ENCODE data around the gene MCC. TPM values are rescaled to one million over a fixed set of nuclear protein-coding genes. Genes with fewer than 3 reads are reported as not detected.

The MCC gene
- total RNA-seq, 1 experiment from 2014 or later = 23.5 TPM

DNA sequence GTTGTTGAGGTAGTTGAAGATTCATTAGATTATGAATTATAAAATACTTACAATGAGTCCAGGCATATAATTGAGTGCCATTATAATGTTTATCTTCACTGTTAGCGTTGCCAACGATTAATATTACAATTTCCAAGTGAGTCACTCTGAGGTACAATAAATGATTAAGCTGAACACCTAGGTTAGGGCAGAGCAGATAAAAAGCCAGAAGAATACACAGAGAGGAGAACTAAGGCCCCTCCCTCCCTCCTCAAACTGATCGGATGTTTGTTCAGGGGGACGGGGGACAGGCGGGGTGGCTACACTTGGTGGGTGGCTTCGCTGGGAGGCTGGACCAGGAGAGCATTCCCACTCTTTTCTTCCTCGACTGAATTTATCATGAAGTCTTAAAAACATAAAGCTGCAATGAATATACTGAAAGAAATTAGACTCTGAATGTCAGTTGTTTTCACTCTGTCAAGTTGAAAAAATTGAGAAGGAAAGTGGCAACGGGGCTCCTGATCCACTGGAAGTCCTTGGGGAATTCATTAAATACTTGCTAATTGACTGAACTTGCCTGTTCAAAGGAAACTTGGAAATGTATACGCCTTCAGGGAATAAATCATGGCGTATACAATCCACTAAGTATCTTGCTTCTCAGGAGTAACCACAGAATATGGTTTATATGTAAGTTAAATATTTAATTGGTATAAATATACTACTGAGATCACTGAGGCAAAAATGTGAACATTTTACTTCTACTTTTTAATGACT is 251.5 kb downstream of the MCC start:
- H3K27ac Mint-ChIP-seq = peak overlapping the region; percentile 74; the same call in 1 of the 2 replicates
- H3K36me3 Mint-ChIP-seq = no peaks in the 10 kb centered on the region
- DNase-seq (ENCODE audit: low spot score) = no peak
- ATAC-seq = peak; percentile 60
- H3K9me3 Mint-ChIP-seq = no peaks in the 10 kb centered on the region
- ChIA-PET CTCF (no interaction called here), POLR2A (no interaction called here)
- TF ChIP-seq ZBTB21 (CRISPR knock-in tag; IDR thresholded peaks at IDR 0.05; ENCODE audit: borderline replicate concordance) = no peak
- TF ChIP-seq, protein P1, sequence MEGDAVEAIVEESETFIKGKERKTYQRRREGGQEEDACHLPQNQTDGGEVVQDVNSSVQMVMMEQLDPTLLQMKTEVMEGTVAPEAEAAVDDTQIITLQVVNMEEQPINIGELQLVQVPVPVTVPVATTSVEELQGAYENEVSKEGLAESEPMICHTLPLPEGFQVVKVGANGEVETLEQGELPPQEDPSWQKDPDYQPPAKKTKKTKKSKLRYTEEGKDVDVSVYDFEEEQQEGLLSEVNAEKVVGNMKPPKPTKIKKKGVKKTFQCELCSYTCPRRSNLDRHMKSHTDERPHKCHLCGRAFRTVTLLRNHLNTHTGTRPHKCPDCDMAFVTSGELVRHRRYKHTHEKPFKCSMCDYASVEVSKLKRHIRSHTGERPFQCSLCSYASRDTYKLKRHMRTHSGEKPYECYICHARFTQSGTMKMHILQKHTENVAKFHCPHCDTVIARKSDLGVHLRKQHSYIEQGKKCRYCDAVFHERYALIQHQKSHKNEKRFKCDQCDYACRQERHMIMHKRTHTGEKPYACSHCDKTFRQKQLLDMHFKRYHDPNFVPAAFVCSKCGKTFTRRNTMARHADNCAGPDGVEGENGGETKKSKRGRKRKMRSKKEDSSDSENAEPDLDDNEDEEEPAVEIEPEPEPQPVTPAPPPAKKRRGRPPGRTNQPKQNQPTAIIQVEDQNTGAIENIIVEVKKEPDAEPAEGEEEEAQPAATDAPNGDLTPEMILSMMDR (IDR thresholded peaks at IDR 0.05) = no peak
- no peak for TF ChIP-seq NFYB (CRISPR knock-in tag; conservative IDR thresholded peaks at IDR 0.05; ENCODE audit: low read depth)
- TF ChIP-seq, protein P2, sequence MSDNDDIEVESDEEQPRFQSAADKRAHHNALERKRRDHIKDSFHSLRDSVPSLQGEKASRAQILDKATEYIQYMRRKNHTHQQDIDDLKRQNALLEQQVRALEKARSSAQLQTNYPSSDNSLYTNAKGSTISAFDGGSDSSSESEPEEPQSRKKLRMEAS (CRISPR knock-in tag; IDR thresholded peaks at IDR 0.05) = no peak
- TF ChIP-seq SMAD4 (CRISPR knock-in tag; IDR thresholded peaks at IDR 0.05) = no peak
- TF ChIP-seq, protein P3, sequence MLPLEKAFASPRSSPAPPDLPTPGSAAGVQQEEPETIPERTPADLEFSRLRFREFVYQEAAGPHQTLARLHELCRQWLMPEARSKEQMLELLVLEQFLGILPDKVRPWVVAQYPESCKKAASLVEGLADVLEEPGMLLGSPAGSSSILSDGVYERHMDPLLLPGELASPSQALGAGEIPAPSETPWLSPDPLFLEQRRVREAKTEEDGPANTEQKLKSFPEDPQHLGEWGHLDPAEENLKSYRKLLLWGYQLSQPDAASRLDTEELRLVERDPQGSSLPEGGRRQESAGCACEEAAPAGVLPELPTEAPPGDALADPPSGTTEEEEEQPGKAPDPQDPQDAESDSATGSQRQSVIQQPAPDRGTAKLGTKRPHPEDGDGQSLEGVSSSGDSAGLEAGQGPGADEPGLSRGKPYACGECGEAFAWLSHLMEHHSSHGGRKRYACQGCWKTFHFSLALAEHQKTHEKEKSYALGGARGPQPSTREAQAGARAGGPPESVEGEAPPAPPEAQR (CRISPR knock-in tag; IDR thresholded peaks at IDR 0.05) = no peak
- no peak for TF ChIP-seq RELA (CRISPR knock-in tag; IDR thresholded peaks at IDR 0.05; ENCODE audit: borderline replicate concordance)
- no peaks in the 10 kb centered on the region for H3K27me3 Mint-ChIP-seq (ENCODE audit: low read depth)
- H3K4me1 Mint-ChIP-seq = peaks cover 65% of the 10 kb centered on the region
- no peak overlapping the region for H3K4me3 Mint-ChIP-seq

DNA sequence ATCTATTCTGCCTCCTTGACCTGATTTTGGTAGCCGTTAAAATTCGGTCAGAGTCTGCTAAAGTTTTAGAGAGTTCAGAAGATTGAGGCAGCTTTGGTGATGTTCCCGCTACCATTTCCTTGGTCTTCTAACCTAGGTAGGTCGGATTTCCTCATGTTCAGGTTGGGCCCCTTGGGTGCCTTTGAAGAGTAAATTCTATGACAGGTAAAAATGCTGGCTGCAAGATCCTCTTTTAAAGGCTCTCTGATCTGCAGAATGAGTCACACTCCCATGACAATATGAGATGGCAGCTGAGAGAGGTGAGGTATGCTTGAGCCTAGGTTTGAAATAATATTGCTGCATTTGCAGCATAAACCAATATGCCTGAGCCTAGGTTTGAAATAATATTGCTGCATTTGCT is 252.4 kb downstream of the MCC start:
- Mint-ChIP-seq H3K27me3 (ENCODE audit: low read depth) (no peaks in the 10 kb centered on the region), H3K36me3 (no peaks in the 10 kb centered on the region), H3K4me1 (peaks cover 74% of the 10 kb centered on the region), H3K4me3 (peak overlapping the region; percentile 3; the same call in 1 of the 2 replicates), H3K27ac (0 out of 2 replicates have a peak overlapping the region, but pooled peaks have one; percentile 42), H3K9me3 (no peaks in the 10 kb centered on the region)
- peak; percentile 60 for ATAC-seq
- DNase-seq (ENCODE audit: low spot score) = no peak
- ChIA-PET POLR2A (no interaction called here), CTCF (no interaction called here)
- TF ChIP-seq EMX1 (CRISPR knock-in tag; IDR thresholded peaks at IDR 0.05) = no peak
- TF ChIP-seq ZNF416 (CRISPR knock-in tag; IDR thresholded peaks at IDR 0.05) = no peak
- no peak for TF ChIP-seq HMGA2 (CRISPR knock-in tag; IDR thresholded peaks at IDR 0.05)
- TF ChIP-seq CBFB (CRISPR knock-in tag; IDR thresholded peaks at IDR 0.05; ENCODE audit: low read depth) = no peak
- TF ChIP-seq FOXK1 (CRISPR knock-in tag; IDR thresholded peaks at IDR 0.05) = no peak
- TF ChIP-seq NFATC4 (CRISPR knock-in tag; IDR thresholded peaks at IDR 0.05) = no peak
- TF ChIP-seq OVOL2 (CRISPR knock-in tag; IDR thresholded peaks at IDR 0.05; ENCODE audit: borderline replicate concordance) = no peak
- no peak for TF ChIP-seq GTF2I (CRISPR knock-in tag; conservative IDR thresholded peaks at IDR 0.05)
- no peak for TF ChIP-seq ELF4 (CRISPR knock-in tag; IDR thresholded peaks at IDR 0.05; ENCODE audit: low read depth)
- TF ChIP-seq KAT7 (CRISPR knock-in tag; IDR thresholded peaks at IDR 0.05; ENCODE audit: borderline replicate concordance) = no peak
- no peak for TF ChIP-seq TEAD4 (CRISPR knock-in tag; IDR thresholded peaks at IDR 0.05)
- no peak for TF ChIP-seq ESRRA (CRISPR knock-in tag; IDR thresholded peaks at IDR 0.05; ENCODE audit: borderline replicate concordance)
- TF ChIP-seq, protein P4, sequence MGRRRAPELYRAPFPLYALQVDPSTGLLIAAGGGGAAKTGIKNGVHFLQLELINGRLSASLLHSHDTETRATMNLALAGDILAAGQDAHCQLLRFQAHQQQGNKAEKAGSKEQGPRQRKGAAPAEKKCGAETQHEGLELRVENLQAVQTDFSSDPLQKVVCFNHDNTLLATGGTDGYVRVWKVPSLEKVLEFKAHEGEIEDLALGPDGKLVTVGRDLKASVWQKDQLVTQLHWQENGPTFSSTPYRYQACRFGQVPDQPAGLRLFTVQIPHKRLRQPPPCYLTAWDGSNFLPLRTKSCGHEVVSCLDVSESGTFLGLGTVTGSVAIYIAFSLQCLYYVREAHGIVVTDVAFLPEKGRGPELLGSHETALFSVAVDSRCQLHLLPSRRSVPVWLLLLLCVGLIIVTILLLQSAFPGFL (CRISPR knock-in tag; IDR thresholded peaks at IDR 0.05; ENCODE audit: borderline replicate concordance) = no peak
- TF ChIP-seq ZNF219 (CRISPR knock-in tag; IDR thresholded peaks at IDR 0.05; ENCODE audit: borderline replicate concordance) = no peak
- TF ChIP-seq, protein P5, sequence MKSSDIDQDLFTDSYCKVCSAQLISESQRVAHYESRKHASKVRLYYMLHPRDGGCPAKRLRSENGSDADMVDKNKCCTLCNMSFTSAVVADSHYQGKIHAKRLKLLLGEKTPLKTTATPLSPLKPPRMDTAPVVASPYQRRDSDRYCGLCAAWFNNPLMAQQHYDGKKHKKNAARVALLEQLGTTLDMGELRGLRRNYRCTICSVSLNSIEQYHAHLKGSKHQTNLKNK (CRISPR knock-in tag; IDR thresholded peaks at IDR 0.05) = no peak
